AML-193 (cell line): ENCODE data around the gene LSM8.
A peak's percentile ranks its signal among the peaks of the same experiment; 100 is the strongest.
"Not testable (repeated sequence)": the region's sequence is repeated elsewhere in the genome, so short reads cannot be mapped to it uniquely, and the experiment has no call there.

Source experiments
- DNase-seq, 2 experiments: peaks; one replicate each; lab custom pipeline; 2025; lab: John Stamatoyannopoulos, UW

Gene LSM8

DNA sequence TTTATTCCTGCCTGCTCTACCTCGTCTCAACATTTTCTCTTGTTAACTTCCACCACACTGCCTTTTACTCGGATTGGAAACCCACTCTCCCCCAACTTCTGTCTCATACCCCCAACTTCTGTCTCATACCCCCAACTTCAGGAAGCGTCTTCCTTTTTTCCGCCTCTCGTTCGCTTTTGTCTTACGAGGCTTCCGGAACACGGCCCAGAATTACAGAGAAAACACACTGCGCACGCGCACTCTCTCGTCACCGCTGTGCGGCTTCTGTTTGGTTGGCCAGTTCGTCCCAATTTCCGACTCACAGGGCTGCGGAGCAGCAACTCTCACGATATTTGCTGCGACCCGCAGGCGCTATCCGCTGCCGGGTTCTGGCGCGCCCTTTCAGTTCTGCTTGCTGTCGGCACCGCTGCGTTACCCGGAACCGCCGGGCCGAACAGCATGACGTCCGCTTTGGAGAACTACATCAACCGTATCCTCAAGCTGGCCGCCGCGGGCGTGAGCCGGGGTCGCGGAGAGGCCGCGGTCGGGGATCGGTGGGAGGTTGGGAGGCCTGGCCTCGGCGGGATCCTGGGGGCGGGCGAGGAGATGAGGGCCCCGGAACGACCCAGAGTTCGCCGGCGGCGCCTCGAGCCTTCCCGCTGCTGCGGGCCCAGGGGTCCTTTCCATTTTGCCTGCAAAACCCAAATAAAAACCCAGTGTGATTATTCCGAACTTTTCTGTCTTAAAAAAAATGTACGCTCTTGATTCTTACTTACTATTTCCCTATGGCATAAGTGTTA, at the start of gene LSM8:
Gene LSM8, plus strand, starts transcription at position 379 of the 779 bp plus-strand sequence. Its CDS starts 60 bp downstream, at position 439.
- DNase-seq, result peak; percentile 93 to 97

DNA sequence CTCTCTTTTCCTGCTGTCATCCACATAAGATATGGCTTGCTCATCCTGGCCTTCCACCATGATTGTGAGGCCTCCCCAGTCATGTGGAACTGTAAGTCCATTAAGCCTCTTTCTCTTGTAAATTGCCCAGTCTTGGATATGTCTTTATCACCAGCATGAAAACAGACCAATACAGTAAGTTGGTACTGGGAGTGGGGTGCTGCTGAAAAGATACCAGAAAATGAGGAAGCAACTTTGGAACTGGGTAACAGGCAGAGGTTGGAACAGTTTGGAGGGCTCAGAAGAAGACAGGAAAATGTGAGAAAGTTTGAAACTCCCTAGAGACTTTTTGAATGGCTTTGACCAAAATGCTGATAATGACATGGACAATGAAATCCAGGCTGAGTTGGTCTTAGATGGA, 49.5 kb upstream of the LSM8 start:
- not testable (repeated sequence) for DNase-seq

- DNase-seq, result no peak
These were observed 43.5 kb upstream of the LSM8 start for GRCh38 chr7:118140468-118140867.

DNA sequence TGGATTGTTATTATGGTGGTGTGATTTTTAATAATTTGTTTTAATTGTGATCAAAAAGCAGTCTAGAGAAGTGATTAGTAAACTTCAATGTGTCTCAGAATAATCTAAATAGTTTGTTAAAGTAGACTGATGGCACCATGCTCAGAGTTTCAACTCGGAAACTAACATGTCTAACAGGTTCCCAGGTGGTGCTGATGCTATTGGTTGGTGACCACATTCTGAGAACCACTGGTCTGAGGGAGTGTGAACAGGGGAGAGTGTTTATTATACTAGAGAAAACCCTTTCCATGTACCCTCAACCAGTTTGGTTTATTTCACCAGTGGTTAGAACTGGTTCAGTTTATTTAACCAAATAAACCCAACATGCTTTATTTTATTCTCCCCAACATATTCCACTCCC, 42.0 kb upstream of the LSM8 start:
- no peak for DNase-seq

DNA sequence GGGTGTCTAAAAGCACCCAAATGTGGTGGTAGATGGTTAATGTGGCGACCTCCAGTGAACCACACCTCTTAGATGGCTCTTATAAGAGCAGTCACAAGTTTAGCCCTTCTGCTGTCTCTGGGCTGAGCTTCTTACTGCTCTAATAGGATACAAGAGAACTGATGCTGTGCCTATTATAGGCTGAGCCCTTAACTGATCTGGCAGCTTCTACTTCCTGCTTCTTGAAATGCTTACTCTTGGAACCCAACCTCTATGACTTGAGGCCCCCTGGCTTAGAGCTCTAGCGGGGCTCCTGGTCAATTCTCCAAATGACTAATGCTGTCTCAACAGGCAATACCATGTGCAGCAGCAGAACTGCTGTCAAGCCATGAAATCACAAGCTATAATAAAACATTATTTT, 35.0 kb upstream of the LSM8 start:
- DNase-seq, result no peak

- DNase-seq, result no peak
These were observed 34.6 kb upstream of the LSM8 start for GRCh38 chr7:118149394-118149793.

GRCh38 chr7:118151671-118152070, 32.3 kb upstream of the LSM8 start:
- no peak for DNase-seq

GRCh38 chr7:118152149-118152548, 31.8 kb upstream of the LSM8 start:
- DNase-seq, result no peak

GRCh38 chr7:118152654-118153053, 31.3 kb upstream of the LSM8 start:
- DNase-seq, result no peak

DNA sequence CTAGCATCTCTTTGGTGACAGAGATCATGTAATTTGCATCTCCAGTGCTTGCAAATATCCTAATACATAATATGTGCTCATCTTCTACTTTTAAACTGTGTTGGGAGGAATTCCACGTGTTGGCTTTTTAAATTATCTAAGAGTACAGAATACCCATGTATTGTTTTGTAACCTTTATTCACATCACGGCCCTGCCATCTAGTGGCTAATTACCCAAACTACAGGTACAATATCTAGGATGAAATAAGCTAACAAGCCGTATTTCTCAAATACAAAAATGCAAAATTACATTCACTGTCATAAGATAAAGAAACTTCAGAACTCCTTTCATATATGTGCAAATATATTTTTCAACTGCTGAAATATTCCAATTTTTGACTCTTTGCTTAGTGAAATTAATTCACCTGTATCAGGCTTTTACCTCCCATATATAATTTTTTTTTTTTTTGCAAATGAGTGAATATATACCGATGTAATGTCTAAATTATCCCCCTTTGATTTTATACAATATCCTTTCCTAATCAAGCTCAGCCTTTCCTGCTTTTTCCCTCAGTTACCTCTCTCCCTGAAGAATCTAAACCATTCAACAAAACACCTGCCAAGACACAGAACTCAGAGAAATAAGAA, 30.3 kb upstream of the LSM8 start:
- DNase-seq, result peak; percentile 44 to 50

- no peak for DNase-seq
These were observed 25.2 kb upstream of the LSM8 start for GRCh38 chr7:118158766-118159165.

DNA sequence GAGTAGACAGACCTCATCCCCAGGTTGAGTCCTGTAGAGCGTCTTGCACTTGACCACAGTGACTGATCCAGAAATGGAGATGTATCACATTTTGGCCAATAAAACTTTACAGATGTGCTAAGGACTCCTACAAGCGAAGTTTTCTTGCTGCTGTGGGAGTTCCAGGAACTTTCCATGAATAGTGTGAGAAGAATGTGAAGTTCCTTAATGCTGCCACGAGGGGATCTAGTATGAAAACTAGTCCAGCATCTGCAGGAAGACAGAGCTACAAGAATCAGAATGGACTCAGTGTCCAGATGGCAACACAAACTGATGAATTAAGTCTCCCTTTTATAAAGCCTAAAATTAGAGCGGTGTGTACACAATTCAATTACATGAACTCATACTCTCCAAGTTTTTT, 14.8 kb upstream of the LSM8 start:
- no peak for DNase-seq

DNA sequence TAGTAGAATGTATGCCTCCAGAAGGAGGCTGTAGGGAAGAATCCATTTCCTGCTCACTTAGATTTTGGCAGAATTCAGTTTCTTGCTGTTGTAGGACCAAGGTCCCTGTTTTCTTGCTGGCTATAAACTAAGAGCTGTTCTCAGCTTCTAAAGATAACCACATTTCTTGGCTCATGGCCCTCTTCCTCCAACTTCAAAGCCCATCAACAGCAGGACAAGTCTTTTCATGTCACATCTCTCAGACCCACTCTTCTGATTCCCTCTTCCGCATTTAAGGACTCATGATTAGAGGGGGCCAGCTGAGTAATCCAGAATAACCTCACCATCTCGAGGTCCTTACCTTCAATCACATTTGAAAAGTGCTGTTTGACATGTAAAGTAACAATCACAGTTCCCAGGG, 8.2 kb upstream of the LSM8 start:
- no peak for DNase-seq

GRCh38 chr7:118179191-118179590, 4.8 kb upstream of the LSM8 start:
- no peak for DNase-seq

GRCh38 chr7:118182593-118183427, 1.2 kb upstream of the LSM8 start:
- no peak for DNase-seq

GRCh38 chr7:118183428-118183785, 557 bp upstream of the LSM8 start:
- peak in 1 of 2 experiments; percentile 41 for DNase-seq

DNA sequence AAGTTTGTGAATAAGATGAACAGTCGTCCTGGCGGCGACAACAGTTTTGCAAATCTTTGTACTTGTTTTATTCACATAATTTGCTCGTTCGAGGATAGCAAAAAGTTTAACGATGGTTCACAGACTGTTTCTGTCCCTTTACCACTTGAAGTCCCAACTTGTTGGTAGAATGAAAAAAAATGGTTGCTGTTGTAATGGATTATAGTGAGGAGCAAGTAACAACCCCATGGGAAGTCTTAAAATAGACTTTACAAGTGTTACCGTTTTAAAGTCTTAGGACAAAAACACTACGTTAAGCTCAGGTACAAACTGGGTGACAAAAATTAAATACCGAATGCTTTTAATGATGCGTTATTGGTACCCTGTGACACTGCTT, 589 bp downstream of the LSM8 start:
- DNase-seq, result peak in 1 of 2 experiments; percentile 18

- no peak for DNase-seq
These were observed 1.3 kb downstream of the LSM8 start for GRCh38 chr7:118185163-118185860.

GRCh38 chr7:118186501-118186900, 2.5 kb downstream of the LSM8 start:
- no peak for DNase-seq

DNA sequence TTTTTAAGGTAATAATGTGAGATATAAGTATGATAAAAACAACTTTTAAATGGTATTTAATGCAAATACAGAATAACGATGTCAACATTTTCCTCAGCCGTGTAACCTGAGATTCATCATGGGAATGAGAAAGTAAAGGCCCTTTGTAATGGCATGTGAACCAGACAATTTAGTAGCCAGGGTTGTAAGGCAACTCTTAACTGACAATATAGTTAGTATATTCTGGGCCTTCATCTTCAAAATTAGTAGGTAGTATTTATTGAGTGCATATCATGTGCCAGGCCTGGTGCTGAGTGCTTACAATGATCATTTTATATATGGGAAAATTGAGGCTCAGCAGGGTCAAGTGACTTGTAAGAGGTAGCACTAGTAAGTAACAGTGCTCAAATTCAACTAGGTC, 10.6 kb downstream of the LSM8 start:
- DNase-seq, result no peak

- DNase-seq, result peak; percentile 61 to 66
These were observed 12.0 kb downstream of the LSM8 start for GRCh38 chr7:118195837-118196474.

DNA sequence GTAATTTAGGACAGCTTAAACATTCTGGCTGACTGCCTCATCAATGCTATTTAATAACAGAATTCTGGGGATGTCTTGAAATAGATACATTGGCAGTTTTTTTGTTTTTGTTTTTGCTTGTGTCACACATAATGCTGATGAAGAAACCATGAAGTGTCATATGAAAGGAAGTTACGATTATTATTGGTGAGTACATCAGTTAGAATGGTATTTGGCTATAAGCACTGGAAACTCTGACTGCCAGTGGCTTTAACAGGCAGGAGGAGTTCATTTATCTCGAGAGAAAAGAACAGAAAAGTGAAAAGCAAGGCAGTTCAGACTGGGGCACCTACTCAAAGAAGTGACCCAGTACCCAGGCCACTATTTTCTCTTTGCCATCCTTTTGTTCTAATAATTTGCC, 18.1 kb downstream of the LSM8 start:
- no peak for DNase-seq
